Measurements from ENCODE around the gene CBR4.
A peak's percentile ranks its signal among the peaks of the same experiment; 100 is the strongest.

Gene CBR4

DNA sequence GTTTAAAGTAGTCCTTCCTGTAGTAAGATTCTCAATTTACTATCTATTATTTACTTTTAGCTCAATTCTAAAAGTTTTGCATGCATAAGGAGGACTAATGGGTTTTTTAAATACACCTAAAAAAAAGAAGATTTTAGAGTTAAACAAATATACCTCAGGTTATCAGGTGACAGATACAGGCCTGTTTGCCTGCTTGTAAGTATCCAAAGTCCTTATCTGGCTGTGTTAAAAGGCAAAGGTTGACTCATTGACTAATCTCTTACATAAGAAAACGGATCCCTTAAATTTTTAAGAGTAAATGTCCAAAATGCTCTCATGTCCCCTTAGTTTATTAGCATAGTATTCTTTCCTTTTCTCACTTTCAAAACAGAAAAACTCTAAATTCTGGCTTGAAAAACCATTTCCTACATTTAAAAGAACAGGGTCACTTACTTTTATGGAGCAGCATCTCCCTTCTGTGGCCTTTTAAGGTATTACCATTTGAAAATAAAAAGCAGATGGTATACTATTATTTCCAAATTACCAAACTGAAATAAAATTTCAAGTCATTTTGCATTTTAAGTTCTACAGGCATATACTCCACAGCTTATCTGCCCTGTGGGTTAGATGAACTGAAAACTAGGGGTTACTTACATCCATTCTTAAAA lies 4.5 kb downstream of the CBR4 start:
- DNase-seq (ENCODE audit: low read depth) = peak; percentile 61
- TF ChIP-seq, protein P1, sequence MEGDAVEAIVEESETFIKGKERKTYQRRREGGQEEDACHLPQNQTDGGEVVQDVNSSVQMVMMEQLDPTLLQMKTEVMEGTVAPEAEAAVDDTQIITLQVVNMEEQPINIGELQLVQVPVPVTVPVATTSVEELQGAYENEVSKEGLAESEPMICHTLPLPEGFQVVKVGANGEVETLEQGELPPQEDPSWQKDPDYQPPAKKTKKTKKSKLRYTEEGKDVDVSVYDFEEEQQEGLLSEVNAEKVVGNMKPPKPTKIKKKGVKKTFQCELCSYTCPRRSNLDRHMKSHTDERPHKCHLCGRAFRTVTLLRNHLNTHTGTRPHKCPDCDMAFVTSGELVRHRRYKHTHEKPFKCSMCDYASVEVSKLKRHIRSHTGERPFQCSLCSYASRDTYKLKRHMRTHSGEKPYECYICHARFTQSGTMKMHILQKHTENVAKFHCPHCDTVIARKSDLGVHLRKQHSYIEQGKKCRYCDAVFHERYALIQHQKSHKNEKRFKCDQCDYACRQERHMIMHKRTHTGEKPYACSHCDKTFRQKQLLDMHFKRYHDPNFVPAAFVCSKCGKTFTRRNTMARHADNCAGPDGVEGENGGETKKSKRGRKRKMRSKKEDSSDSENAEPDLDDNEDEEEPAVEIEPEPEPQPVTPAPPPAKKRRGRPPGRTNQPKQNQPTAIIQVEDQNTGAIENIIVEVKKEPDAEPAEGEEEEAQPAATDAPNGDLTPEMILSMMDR (conservative IDR thresholded peaks at IDR 0.05; ENCODE audit: low read depth, low read length) = peak; percentile 55

DNA sequence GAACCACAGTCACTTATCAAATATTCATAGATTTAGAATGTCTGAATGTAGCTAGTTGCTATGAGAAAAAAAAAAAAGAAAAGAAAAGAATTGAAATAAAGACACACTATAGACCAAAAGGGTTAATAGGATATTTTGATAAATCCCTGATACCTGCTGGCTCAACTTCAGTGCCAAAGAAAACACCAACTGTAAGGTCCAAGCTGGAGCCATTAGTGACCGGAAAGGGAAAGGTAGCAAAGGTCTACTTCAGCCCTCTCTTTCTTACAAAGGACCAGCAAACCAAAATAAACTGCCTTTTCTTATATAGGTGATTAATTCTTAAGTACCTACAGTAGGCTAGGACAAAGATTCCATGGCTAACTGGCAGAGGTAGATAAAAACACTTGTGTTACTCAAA lies 9.7 kb downstream of the CBR4 start:
- DNase-seq (ENCODE audit: low read depth) = no peak
- TF ChIP-seq, protein P1 (conservative IDR thresholded peaks at IDR 0.05; ENCODE audit: low read depth, low read length) = no peak
- no peak overlapping the region for H3K4me3 ChIP-seq (ENCODE audit: low read depth, low read length)

More for the DNA sequence above, 4.5 kb downstream of the CBR4 start:
- H3K4me3 ChIP-seq (ENCODE audit: low read depth, low read length) = no peak overlapping the region

DNA sequence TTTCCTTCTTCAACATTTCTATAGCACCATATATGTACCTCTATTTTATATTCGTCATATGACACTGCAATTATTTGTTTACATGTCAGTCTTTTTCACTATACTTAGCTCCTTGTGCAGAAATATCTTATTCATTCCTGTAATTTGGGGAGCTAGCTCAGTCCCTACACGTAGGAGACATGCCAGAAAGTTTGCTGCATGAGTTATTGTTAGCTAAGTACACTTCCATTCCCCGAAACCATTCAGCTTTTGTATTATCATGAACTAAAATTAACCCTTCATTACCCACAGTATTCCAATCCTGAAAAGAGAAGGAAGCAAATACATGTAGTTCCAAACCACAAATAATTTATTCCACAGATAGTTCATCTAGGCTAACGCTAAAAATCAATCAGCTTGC lies 10.2 kb downstream of the CBR4 start:
- TF ChIP-seq, protein P1 (conservative IDR thresholded peaks at IDR 0.05; ENCODE audit: low read depth, low read length) = no peak
- H3K4me3 ChIP-seq (ENCODE audit: low read depth, low read length) = no peak overlapping the region
- peak; percentile 26 for DNase-seq (ENCODE audit: low read depth)

DNA sequence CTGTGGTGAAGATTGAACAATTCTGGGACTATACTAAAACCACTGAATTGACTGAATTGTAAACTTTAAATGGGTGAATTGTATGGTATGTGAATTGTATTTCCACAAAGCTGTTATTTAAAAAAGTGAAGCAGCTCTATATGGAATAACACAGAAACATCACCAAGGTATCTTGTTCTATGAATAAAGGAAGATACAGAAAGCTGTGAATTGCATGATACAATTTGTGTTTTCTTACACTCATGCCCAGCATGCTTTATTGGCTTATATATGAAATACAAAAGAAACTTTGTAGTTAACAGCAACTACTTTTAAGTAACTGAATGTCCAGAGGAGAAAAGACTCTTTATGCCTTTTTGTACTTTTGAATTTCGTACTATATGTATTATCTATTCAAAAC lies 11.5 kb downstream of the CBR4 start:
- TF ChIP-seq, protein P1 (conservative IDR thresholded peaks at IDR 0.05; ENCODE audit: low read depth, low read length) = no peak
- H3K4me3 ChIP-seq (ENCODE audit: low read depth, low read length) = no peak overlapping the region

DNA sequence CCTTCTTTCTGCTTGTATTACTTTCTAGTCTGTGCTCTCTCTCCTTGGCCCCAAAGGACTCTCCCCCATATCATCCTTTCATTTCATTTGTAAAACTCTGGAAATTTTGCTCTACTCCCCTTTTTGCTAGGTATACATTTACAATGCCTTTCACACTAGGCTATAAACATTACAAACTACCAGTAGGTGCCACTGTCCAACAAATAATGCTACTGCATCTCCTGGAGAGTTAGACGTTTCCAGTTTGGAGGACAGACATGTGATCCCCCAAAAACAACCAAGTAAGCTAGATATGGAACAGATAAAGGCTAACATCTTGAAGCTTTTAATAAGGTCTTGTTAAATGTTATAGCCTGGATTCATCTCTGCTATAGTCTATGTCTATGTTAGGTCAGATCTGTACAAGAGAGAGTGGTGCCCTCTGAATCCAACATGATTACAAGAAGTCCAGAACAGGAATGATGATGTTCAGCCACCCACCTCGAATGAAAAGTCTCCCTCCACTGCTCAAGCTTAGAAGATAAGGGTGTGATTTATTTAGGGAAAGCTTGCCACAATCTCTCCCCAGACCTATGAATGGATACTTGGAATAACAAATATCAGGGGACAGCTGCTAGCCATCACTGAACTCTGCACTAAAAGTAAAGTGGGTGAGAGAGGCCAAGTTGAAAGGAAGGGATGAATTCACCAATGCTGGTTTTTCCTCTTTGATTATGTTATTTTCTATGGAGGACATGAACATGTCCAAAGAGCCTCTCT lies 14.3 kb downstream of the CBR4 start:
- peak; percentile 46 for DNase-seq (ENCODE audit: low read depth)
- TF ChIP-seq, protein P1 (conservative IDR thresholded peaks at IDR 0.05; ENCODE audit: low read depth, low read length) = peak; percentile 40
- no peak overlapping the region for H3K4me3 ChIP-seq (ENCODE audit: low read depth, low read length)

More for the DNA sequence above, 11.5 kb downstream of the CBR4 start:
- no peak for DNase-seq (ENCODE audit: low read depth)

DNA sequence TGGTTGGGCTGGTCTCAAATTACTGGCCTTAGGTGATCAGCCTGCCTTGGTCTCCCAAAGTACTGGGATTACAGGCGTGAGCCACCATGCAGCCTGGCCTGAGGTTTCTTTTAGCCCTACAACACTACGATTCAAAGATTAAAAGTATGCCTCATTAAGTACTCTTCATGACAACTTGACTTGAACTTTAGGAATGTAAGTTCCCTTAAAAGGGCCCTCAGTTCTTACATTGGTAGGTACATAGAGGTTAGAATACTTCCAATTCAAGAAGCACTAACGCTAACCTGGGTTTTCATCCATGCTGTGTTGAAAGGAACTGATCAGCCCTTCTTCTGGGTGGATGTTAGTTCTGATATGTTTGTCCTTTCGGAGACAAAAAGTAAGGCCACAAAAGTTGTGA lies 15.1 kb downstream of the CBR4 start:
- no peak overlapping the region for H3K4me3 ChIP-seq (ENCODE audit: low read depth, low read length)
- no peak for DNase-seq (ENCODE audit: low read depth)
- TF ChIP-seq, protein P1 (conservative IDR thresholded peaks at IDR 0.05; ENCODE audit: low read depth, low read length) = no peak

Measured in choroid plexus epithelial cell (primary cell).